ENCODE measurements around the gene KCTD19.
A peak's percentile ranks its signal among the peaks of the same experiment; 100 is the strongest.

The KCTD19 gene

DNA sequence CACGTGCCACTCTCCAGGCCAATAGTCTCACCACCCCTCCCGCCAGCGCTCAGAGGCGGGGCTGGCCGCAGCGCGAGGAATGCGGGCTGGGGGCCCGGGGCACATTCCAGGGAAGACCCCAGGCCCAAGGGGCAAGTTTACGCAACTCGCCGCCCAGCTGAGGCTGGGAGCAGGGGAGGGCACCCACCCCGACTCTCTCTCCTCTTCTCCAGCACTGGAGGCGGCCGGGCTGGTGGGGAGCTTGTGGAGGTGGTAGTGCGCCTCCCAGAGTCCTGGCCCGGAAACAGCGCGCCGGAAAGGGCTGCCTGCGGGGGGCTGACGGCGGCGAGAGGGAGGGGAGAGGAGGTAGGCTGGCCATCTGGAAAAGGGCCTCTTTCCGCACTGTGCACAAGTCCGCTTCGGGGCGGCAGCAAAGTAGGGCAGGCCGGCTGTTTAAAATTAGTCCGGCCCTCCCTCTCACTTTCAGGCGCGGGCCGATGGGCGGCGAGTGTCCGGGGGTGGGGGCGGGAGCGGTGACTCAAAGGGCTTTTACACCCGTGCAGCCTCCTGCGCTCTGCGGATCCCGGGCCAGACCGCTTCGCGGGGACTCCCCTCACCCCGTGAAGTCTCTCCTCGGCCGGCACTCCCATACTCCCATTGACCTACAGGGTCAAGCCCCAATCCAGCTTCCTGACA, 80.3 kb downstream of the KCTD19 start:
- H3K4me3 ChIP-seq (replicated peaks in 1 of 2; ENCODE audit: low read depth in 2 of 2, low read length in 2 of 2) = peak overlapping the region; percentile 81 to 85
- peak; percentile 85 to 91 for DNase-seq (ENCODE audit: low read depth in 2 of 2)
- TF ChIP-seq, protein P1, sequence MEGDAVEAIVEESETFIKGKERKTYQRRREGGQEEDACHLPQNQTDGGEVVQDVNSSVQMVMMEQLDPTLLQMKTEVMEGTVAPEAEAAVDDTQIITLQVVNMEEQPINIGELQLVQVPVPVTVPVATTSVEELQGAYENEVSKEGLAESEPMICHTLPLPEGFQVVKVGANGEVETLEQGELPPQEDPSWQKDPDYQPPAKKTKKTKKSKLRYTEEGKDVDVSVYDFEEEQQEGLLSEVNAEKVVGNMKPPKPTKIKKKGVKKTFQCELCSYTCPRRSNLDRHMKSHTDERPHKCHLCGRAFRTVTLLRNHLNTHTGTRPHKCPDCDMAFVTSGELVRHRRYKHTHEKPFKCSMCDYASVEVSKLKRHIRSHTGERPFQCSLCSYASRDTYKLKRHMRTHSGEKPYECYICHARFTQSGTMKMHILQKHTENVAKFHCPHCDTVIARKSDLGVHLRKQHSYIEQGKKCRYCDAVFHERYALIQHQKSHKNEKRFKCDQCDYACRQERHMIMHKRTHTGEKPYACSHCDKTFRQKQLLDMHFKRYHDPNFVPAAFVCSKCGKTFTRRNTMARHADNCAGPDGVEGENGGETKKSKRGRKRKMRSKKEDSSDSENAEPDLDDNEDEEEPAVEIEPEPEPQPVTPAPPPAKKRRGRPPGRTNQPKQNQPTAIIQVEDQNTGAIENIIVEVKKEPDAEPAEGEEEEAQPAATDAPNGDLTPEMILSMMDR (IDR thresholded peaks at IDR 0.05; ENCODE audit: low read depth, low read length) = peak; percentile 41

DNA sequence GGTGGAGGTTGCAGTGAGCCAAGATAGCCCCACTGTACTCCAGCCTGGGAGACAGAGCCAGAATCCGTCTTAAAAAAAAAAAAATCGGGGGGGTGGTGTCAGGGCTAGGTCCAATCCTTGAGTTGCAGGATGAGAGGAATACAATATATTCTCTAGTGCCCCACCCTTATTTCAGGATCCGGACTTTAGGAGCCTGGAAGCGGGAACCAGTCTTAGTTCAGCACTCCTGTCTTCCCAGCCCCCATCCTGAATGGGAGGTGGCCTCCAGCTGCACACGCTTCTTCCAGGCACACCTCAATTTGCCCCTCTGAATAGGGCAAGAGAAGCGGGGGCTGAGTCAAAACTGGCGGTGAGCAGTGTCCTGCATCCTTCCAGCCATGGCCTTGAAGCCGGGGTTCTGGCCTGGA, 80.9 kb downstream of the KCTD19 start:
- TF ChIP-seq, protein P1 (IDR thresholded peaks at IDR 0.05; ENCODE audit: low read depth, low read length) = no peak
- H3K4me3 ChIP-seq (replicated peaks in 1 of 2; ENCODE audit: low read depth in 2 of 2, low read length in 2 of 2) = peak overlapping the region; percentile 81 to 85
- DNase-seq (ENCODE audit: low read depth in 2 of 2) = no peak

DNA sequence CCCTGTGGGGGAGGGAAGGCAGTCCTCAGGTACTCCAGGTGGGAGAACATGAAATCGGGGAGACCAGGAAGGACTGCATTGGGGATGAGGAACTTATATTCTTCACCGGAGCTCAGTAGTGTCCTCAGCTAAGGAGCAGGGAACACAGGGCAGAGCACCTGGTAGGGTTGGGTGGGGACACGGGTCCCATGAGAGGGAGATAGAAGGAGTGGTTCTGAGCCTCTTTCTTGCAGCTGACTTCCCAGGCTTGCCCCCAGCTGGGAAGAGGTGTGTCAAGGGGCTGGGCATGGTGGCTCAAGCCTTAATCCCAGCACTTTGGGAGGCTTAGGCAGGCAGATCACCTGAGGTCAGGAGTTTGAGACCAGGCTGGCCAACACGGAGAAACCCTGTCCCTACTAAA, 81.4 kb downstream of the KCTD19 start:
- no peak for DNase-seq (ENCODE audit: low read depth in 2 of 2)

DNA sequence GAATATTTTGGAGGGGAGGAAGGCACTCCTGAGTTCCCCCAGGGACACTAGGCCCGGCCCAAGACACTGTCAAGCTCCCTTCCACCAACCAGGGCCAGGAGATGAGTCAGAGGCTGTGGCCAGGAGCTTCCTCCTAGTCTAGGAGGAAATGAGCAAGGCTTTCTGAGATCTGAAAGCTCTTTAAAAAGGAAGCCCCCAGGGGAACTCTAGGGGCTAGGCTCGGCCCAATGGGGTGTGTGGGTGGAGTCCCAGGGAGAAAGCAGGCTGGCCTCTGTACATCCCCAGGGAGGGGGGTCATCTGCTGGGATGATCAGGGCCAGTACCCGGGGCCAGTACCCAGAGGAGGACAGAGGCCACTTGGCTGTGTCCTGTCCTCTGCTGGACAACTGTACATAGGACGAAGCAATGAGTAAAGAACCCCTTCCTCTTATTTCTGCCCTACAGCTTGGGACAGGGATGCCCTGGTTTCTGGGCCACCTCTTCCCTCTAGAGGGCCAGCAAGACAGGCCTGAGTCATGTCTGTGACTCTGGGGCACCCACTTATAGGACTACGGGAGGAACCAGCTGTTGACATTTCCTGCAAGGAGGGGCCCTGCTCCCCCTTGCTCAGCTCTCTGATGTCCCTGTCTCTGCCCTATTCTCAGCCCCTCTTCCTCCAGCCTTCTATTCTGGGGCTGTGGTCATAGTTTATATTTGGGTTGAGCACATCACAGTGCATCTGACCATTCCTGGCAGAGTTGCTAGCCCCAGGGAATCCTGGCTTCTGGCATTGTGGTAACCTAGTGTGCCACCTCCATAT, 82.0 kb downstream of the KCTD19 start:
- DNase-seq (ENCODE audit: low read depth in 2 of 2) = peak; percentile 87 to 98
- TF ChIP-seq, protein P1 (IDR thresholded peaks at IDR 0.05; ENCODE audit: low read depth, low read length) = peak; percentile 3
- peak overlapping the region in 1 of 2 donors; percentile 85 for H3K4me3 ChIP-seq (replicated peaks in 1 of 2; ENCODE audit: low read depth in 2 of 2, low read length in 2 of 2)

More for the DNA sequence above, 81.4 kb downstream of the KCTD19 start:
- peak overlapping the region in 1 of 2 donors; percentile 85 for H3K4me3 ChIP-seq (replicated peaks in 1 of 2; ENCODE audit: low read depth in 2 of 2, low read length in 2 of 2)
- TF ChIP-seq, protein P1 (IDR thresholded peaks at IDR 0.05; ENCODE audit: low read depth, low read length) = no peak

DNA sequence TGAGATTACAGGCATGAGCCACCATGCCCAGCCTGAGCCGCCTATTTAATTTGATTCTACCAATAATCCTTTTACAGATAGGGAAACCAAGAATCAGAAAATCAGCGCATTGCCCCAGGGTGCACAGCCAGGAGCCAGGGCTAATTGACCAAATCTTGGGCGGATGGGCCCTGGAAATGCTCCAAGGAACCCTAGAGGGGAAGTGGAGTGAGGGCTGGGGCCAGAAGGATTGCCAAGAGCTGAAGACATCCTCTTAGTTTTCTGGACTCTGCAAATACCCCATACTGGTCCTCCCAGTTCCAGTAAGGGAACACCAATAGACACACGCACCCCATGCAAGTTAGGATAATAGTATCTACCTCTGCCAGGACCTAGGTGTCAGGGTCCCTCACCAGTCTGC, 83.1 kb downstream of the KCTD19 start:
- H3K4me3 ChIP-seq (replicated peaks in 1 of 2; ENCODE audit: low read depth in 2 of 2, low read length in 2 of 2) = no peak overlapping the region
- no peak for DNase-seq (ENCODE audit: low read depth in 2 of 2)
- TF ChIP-seq, protein P1 (IDR thresholded peaks at IDR 0.05; ENCODE audit: low read depth, low read length) = no peak

DNA sequence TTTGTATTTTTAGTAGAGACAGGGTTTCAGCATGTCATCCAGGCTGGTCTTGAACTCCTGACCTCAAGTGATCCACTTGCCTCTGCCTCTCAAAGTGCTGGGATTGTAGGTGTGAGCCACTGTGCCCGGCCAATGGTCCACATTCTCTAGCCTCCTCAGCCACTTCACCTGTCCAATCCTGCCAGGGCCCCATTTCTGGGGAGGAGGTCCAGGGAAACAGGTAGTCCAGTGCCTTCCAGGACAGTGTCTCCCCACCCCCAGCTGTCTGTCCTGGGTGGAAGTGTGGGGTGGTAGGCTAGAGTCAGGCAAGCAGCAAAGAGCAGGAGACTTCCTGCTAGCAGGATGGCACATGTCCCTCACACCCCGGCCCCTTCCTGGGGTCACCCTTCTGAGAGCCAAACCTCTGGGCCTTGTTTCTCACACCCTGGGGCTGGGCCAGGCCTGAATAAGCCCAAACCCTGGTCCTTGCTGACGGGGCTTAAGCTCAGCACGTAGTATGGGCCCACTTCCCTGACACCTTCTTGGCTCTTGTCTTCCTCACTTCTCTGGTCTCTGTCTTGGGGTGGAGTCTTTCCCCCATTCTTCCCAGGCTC, 84.3 kb downstream of the KCTD19 start:
- DNase-seq (ENCODE audit: low read depth in 2 of 2) = no peak
- no peak overlapping the region for H3K4me3 ChIP-seq (replicated peaks in 1 of 2; ENCODE audit: low read depth in 2 of 2, low read length in 2 of 2)
- TF ChIP-seq, protein P1 (IDR thresholded peaks at IDR 0.05; ENCODE audit: low read depth, low read length) = no peak
